ENCODE data around the gene DHDH.
"Not testable (repeated sequence)": the region's sequence is repeated elsewhere in the genome, so short reads cannot be mapped to it uniquely, and the experiment has no call there.

The DHDH gene

DNA sequence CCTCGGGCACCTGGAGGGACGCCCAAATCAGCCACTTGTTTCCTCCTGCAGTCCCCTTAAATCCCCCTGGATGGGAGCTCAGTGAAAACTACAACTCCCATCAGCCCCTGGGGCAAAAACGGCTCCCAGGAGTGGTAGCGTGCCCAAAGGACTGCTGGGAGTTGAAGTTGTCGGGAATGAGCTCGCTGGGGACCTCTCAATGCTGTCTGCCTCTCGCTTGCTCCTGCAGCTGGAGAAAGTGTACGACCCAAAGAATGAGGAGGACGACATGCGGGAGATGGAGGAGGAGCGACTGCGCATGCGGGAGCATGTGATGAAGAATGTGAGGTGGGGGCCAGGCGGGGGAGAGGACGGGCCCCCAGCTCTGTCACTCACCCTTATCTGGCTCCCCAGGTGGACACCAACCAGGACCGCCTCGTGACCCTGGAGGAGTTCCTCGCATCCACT, 14.7 kb upstream of the DHDH start:
- no peak for DNase-seq

DNA sequence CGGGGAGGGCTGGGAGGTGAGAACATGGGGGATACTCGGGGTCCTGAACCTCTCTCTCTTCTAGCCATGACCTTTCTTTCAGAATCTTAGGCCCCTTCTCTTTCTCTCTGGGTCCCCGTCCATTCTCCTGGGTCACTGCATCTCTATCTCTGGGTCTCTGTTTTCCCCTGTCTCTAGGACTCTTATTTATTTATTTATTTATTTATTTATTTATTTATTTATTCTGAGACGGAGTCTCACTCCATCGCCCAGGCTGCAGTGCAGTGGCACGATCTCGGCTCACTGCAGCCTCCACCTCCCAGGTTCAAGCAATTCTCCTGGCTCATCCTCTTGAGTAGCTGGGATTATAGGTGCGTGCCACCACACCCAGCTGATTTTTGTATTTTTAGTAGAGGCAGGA, 14.2 kb upstream of the DHDH start:
- not testable (repeated sequence) for DNase-seq

DNA sequence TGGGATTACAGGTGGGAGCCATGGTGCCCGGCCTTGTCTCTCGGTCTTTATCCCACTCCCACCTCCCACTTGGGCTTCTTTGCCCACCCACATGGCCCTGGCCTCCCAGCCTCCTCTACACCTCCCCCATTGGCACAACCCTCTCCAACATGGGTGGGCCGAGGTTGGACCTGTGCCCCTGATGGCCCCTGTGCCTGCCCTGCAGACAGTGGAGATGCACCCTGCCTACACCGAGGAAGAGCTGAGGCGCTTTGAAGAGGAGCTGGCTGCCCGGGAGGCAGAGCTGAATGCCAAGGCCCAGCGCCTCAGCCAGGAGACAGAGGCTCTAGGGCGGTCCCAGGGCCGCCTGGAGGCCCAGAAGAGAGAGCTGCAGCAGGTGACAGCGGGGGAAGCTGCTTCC, 12.6 kb upstream of the DHDH start:
- DNase-seq = no peak

DNA sequence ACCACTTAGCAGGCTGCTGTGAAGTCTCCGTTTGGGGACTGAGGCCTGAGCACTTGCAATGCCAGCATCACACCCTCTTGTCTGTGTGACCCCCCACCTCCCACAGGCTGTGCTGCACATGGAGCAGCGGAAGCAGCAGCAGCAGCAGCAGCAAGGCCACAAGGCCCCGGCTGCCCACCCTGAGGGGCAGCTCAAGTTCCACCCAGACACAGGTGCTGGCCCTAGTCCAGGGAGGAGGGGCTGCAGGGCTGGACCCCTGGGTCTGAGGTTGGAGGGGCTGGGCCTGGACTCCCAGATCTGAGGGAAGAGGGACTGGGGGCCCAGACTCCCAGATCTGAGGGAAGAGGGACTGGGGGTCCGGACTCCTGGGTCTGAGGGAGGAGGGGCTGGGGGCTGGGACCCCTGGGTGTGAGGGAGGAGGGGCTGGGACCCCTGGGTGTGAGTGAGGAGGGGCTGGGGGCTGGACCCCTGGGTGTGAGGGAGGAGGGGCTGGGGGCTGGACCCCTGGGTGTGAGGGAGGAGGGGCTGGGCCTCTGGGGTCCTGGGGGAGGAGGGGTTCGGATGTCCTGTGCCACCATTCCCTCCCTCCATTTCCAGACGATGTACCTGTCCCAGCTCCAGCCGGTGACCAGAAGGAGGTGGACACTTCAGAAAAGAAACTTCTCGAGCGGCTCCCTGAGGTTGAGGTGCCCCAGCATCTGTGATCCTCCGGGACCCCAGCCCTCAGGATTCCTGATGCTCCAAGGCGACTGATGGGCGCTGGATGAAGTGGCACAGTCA, 11.6 kb upstream of the DHDH start:
- no peak for DNase-seq

DNA sequence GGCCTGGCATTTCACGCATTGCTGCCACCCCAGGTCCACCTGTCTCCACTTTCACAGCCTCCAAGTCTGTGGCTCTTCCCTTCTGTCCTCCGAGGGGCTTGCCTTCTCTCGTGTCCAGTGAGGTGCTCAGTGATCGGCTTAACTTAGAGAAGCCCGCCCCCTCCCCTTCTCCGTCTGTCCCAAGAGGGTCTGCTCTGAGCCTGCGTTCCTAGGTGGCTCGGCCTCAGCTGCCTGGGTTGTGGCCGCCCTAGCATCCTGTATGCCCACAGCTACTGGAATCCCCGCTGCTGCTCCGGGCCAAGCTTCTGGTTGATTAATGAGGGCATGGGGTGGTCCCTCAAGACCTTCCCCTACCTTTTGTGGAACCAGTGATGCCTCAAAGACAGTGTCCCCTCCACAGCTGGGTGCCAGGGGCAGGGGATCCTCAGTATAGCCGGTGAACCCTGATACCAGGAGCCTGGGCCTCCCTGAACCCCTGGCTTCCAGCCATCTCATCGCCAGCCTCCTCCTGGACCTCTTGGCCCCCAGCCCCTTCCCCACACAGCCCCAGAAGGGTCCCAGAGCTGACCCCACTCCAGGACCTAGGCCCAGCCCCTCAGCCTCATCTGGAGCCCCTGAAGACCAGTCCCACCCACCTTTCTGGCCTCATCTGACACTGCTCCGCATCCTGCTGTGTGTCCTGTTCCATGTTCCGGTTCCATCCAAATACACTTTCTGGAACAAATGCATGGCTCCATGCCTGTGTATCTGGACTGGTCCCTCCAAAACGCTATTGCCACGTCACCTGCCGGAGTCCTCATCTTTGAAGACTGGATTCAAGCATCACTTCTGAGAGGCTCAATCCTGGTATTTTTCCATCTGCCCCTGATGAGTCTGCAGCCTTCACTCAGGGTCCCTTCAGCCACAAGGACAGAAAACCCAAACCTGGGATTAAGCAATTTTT, 10.7 kb upstream of the DHDH start:
- DNase-seq = no peak

DNA sequence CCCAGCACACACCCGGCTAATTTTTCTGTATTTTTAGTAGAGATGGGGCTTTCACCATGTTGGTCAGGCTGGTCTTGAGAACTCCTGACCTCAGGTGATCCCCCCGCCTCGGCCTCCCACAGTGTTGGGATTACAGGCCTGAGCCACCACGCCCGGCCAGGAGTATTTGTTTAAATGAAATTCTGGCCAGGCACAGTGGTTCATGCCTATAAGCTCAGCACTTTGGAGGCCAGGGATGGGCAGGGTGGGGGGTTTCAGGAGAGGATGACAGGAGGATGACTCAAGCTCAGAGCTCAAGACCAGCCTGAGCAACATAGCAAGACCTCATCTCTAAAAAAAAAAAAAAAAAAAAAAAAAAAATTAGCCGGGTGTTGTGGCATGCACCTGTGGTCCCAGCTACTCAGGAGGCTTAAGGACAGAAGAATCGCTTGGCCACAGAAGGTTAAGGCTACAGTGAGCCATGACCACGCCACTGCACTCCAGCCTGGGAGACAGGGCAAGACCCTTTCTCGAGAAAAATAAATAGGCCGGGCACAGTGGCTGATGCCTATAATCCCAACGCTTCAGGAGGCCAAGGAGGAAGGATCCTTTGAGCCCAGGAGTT, 8.2 kb upstream of the DHDH start:
- DNase-seq = peak; percentile 83

DNA sequence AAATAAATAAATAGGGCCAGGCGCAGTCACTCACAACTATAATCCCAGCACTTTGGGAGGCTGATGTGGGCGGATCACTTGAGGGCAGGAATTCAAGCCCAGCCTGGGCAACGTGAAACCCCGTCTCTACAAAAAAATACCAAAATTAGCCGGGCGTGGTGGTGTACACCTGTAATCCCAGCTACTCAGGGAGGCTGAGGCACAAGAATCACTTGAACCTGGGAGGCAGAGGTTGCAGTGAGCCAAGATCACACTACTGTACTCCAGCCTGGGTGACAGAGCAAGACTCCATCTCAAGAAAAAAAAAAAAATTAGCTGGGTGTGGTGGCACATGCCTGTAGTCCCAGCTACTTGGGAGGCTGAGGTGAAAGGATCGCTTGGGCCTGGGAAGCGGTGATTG, 7.6 kb upstream of the DHDH start:
- not testable (repeated sequence) for DNase-seq

DNA sequence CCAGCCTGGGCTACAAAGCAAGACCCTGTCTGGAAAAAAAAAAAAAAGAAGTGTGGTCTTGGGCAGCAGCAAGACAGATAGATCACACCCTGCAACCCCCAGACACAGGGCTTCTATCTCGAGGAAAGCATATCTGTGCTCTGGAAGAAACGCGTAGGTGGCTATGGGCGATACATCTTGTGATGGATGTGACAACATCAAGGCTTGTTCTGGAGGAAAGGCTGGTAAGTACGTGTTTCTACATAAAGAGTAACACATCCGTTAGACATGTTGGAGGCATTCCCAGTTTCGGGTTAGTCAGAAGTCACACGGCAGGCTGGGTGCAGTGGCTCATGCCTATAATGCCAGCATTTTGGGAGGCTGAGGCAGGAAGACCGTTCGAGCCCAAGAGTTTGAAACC, 6.6 kb upstream of the DHDH start:
- DNase-seq = peak; percentile 91

DNA sequence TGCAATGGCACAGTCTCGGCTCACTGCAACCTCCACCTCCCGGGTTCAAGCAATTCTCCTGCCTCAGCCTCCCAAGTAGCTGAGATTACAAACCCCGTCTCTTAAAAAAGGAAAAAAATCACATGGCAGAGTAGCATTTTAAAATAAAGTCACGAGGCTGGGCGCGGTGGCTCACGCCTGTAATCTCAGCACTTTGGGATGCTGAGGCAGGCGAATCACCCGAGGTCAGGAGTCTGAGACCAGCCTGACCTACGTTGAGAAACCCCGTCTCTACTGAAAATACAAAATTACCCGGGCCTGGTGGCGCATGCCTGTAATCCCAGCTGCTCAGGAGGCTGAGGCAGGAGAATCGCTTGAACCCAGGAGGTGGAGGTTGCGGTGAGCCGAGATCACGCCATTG, 5.8 kb upstream of the DHDH start:
- not testable (repeated sequence) for DNase-seq

DNA sequence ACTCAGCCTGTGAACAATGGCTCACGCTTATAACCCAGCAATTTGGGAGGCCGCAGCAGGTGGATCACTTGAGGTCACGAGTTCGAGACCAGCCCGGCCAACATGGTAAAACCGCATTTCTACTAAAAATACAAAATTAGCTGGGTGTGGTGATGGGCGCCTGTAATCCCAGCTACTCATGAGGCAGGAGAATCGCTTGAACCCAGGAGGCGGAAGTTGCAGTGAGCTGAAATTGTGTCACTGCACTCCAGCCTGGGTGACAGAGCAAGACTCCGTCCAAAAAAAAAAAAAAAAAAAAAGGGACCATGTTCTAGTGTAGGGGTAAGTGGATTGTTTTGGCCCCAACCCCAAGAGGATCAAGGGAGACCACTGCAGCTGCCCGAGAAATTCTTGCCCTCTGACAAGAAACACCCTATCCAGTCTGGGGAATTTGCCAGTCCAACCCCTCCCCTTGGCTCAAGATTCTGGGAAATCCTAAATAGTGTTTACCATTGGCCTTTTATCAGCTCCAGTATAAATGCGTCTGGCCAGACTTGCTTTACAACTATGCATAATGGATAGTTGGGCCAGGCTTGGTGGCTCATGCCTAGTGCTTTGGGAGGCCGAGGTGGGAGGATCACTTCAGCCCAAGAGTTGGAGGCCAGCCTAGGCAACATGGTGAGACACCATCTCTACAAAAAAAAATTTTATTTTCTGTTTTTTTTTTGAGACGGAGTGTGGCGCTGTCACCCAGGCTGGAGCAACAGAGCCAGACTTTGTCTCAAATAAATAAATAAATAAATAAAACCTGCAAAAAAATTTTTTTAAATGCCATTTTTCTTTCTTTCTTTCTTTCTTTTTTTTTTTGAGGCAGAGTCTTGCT, 5.1 kb upstream of the DHDH start:
- DNase-seq = no peak

DNA sequence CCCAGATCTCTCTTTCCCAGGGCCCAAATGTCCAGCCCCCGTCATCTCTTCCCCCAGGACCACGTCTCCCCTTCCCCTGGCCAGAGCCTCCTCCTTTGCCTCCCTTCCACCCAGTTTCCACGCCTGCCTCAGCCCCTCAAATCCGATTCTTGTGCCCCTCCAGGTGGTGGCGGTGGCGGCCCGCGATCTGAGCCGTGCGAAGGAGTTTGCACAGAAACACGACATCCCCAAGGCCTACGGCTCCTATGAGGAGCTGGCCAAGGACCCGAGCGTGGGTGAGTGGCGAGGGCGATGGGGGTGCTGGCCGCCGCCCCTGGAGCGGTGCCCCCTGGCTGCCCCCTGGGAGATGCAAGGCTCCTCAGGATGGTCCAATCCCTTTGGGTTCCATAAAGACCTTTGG, 1.3 kb downstream of the DHDH start:
- DNase-seq = no peak

DNA sequence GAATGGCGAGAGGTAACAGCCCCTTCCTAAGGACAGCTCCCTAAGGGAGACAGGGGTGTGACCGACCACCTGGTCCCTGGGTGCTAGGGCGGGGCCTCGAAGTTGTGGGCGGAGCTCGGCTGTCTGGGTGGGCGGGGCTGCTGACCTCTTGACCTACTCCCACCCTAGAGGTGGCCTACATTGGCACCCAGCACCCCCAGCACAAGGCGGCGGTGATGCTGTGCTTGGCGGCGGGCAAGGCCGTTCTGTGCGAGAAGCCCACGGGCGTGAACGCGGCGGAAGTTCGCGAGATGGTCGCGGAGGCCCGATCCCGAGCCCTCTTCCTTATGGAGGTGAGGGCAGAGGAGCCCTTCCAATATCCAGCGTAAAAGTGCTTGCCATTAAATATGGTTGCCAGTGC, 2.4 kb downstream of the DHDH start:
- no peak for DNase-seq

DNA sequence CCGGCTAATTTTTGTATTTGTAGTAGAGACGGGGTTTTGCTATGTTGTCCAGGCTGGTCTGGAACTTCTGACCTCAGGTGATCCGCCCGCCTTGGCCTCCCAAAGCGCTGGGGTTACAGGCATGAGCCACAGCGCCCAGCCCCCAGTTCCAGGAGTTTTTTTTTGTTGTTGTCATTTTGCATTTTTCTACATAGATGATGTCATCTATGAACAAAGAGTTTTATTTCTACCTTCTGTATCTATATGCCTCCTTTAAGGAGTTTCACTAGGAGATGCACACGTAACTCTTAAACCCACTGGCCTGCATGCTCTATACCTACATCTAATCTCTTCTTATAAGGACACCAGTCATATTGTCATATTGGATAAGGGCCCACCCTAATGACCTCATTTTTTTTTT, 4.8 kb downstream of the DHDH start:
- no peak for DNase-seq

DNA sequence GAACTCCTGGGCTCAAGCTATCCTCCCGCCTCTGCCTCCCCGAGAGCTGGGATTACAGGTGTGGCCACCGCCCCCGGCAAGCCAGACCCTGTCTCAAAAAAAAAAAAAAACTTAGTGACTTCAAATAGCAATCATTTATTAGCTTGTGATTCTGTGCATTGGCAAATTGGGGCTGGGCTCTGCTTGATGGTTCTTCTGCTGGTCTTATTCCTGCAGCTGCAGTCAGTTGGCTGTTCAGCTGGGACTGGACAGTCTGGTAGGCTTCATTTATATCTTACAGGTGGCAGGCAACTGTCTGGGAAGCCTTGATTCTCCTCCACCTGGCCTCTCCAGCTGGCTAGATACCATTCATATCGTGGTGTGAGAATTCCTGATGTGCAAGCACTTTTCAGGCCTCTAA, 7.4 kb downstream of the DHDH start:
- no peak for DNase-seq

DNA sequence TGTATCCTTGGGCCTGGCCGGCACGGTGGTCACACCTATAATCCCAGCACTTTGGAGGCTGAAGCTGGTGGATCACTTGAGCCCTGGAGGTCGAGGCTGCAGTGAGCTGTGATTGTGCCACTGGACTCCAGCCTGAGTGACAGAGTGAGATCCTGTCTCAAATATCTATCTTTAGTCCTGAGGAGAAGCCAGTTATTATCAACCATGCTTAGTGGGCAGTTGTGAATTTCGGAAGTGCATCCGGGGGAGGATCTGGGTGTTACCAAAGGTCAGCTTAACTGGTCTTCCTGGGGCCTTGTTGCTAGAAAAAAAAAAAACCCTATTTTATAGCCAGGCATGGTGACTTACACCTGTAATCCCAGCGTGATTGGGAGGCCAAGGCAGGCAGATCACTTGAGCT, 9.6 kb downstream of the DHDH start:
- no peak for DNase-seq

DNA sequence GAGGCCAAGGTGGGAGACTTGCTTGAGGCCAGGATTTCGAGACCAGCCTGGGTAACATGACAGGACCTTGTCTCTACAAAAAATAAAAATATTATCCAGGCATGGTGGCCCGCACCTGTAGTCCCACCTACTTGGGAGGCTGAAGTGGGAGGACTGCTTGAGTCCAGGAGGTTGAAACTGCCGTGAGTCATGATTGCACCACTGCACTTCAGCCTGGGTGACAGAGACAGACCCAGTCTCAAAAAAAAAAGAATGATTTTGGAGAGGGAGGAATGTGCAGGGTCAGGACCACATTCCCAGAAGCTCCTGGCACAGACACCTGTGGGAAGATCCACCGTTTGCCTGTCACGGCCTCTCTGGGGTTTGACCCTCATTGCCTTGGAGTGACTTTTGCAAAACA, 11.9 kb downstream of the DHDH start:
- no peak for DNase-seq

DNA sequence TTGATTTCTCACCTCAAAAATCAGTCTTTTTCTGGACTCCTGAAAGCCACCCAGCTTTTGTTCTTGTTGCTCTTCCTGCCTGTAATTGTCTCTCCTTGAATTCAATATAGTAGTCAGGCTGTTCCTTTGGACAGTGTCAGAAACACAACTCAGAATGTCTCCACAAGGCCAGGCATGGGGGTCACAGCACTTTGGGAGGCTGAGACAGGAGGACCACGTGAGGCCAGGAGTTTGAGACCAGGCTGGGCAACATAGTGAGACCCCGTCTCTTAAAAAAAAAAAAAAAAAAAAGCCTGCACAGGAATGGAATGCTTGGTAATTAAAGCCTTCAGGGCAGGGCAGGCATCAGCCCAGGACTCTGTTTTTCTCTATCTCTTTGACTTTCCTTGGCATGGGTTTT, 12.3 kb downstream of the DHDH start:
- DNase-seq = no peak

DNA sequence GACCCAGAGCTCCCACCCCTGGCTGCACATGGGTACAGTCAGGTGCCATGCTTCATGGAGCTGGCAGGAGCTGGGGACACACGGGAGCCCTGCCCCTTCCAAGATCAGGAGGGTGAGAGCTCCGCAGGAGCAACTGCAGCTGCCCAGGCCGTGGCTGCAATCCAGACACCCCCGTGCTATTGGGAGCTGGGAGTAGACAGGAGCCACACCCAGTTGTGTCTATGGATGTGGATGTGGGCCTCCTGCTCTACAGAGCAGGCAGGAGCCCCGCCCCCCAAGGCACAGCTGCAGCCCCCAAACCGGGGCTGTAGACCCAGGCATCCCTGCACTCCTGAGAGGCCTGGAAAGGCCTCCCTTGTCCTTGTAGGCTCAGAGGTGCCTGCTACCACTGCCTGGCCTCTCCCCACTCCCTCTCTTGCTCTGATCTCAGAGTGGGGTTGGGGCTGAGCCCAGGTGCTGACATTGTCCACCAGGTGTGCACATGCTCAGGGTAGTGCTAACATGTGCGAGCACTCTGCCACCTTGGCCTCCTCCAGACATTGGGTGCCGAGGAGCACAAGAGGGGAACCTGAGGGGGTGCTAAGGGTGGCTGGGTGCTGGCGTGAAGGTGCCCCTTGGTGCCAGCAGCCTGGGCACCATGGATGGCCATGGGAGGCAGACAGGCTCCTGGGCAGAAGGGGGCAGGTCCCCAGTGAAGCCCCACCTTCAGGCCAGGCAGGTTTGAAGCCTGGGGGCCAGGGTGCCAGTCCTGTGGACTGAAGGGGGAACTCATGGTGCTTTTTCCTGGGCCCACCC, 13.2 kb downstream of the DHDH start:
- no peak for DNase-seq

DNA sequence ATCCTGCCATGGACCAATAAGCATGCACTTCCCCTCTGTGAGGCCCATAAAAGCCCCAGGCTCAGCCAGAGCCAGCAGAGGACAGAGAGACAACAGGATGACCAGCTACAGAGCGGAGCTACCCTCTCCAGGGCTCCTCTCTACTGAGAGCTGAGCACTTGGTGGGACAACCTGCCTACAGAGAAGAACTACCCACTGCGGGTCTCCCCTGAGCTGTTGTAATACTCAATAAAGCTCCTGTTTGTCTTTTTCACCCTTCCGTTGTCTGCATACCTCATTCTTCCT, 13.7 kb downstream of the DHDH start:
- DNase-seq = no peak

DNA sequence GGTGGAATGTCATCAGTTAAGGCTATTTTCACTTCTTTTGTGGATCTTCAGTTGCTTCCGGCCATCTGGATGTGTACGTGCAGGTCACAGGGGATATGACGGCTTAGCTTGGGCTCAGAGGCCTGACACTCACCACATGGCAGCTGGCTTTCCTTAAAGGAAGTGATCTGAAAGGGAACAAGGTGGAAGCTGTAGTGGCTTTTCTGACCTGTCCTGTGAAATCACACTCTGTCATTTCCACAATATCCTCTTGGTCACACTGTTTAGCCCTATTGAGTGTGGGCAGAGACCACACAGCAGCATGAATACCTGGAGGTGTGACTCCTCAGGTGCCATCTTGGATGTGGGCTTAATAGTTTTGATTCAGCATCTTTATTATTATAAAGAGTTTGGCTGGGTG, 16.7 kb downstream of the DHDH start:
- no peak for DNase-seq

DNA sequence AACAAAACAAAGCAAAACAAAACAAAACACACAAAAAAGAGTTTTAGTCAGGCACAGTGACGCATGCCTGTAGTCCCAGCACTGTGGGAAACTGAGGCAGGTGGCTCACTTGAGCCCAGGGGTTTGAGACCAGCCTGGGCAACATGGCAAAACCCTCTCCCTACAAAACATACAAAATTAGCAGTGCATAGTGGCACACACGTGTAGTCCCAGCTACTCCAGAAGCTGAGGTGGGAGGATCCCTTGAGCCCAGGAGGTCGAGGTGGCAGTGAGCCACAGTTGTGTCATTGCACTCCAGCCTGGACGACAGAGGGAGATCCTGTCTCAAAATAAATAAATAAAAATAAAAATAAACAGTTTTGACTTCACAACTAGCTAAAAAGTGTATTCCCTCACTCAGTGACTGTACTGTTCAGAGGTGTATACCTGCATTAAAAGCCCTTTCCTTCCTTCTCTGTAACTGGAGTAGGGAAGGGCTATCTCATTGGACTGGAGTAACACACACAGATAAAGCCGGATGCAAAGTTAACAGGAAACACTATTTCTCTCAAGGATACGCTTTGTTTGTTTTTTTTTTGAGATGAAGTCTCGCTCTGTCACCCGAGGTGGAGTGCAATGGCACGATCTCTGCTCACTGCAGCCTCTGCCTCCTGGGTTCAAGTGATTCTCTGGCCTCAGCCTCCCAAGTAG, 17.5 kb downstream of the DHDH start:
- DNase-seq = no peak

DNA sequence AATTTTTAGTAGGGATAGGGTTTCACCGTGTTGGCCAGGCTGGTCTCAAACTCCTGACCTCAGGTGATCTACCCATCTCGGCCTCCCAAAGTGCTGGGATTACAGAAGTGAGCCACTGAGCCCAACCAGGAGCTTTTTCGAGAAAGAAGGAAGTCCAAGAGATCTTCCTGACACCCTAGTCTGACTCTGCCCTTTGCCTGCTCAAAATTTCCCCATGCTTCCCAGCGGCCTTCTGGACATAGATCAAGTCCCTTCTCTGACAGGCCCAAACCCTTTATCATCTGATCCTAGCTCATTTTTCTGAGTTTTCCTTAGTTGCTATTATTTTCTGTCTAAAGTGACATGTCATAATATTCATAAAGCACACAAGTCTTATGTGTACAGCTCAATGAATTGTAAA, 19.6 kb downstream of the DHDH start:
- DNase-seq = no peak
